Immature natural killer cell (primary cell): ENCODE measurements around the gene BICC1. TPM values are rescaled to one million over a fixed set of nuclear protein-coding genes. Genes with fewer than 3 reads are reported as not detected.
A peak's percentile ranks its signal among the peaks of the same experiment; 100 is the strongest.
"Not testable (repeated sequence)": the region's sequence is repeated elsewhere in the genome, so short reads cannot be mapped to it uniquely, and the experiment has no call there.

ENCODE experiments used
- DNase-seq, 3 donors: peaks; one replicate each; pipeline ENCODE4 v3.0.0; 2022; ENCODE audit warnings: mixed read lengths in 1 of 3
- H3K27ac Mint-ChIP-seq, 6 donors: one replicate each; pipeline ENCODE4 v1.8.0; 2020; ENCODE audit warnings: mixed read lengths in 6 of 6, mild to moderate bottlenecking in 5 of 6, inconsistent platforms in 4 of 6, moderate library complexity in 3 of 6
- H3K27me3 Mint-ChIP-seq, 3 donors: one replicate each; pipeline ENCODE4 v1.8.0; 2020 to 2021; ENCODE audit warnings: low read depth in 3 of 3, mild to moderate bottlenecking in 3 of 3, mixed read lengths in 3 of 3, moderate library complexity in 3 of 3, inconsistent platforms in 1 of 3
- H3K36me3 Mint-ChIP-seq, 3 donors: one replicate each; pipeline ENCODE4 v1.8.0; 2020; ENCODE audit warnings: mixed read lengths in 3 of 3, inconsistent platforms in 2 of 3, mild to moderate bottlenecking in 2 of 3
- H3K4me1 Mint-ChIP-seq, 2 donors: one replicate each; pipeline ENCODE4 v1.8.0; 2020; ENCODE audit warnings: inconsistent platforms in 2 of 2, mild to moderate bottlenecking in 2 of 2, mixed read lengths in 2 of 2, moderate library complexity in 1 of 2
- H3K4me3 Mint-ChIP-seq, 5 donors: one replicate each; pipeline ENCODE4 v1.8.0; 2020; ENCODE audit warnings: mild to moderate bottlenecking in 5 of 5, mixed read lengths in 5 of 5, inconsistent platforms in 3 of 5, moderate library complexity in 3 of 5
- H3K9me3 Mint-ChIP-seq, 6 donors: one replicate each; pipeline ENCODE4 v1.8.0; 2020; ENCODE audit warnings: mild to moderate bottlenecking in 6 of 6, mixed read lengths in 6 of 6, inconsistent platforms in 4 of 6, moderate library complexity in 3 of 6
- polyA plus RNA-seq, 3 donors: library from polyadenylated mRNA; unstranded; fragments of 300-500 nt; fragmentation: Illumina TruSeq; gene quantifications; one replicate each; pipeline ENCODE4 v1.2.3, GENCODE V29; 2021

BICC1 gene
- polyA plus RNA-seq, 3 donors from 2014 or later, result 0.08 to 0.11 TPM; not detected in 1

- Mint-ChIP-seq H3K4me1 (peaks cover 0 to 3% of the 10 kb centered on the region in 2 donors), H3K9me3 (peaks cover 0 to 10% (median 3%) of the 10 kb centered on the region in 6 donors)
These were observed 72.8 kb downstream of the BICC1 start for GRCh38 chr10:58585435-58585834.

GRCh38 chr10:58586282-58587245, 73.9 kb downstream of the BICC1 start:
- Mint-ChIP-seq H3K36me3 (no peaks in the 10 kb centered on the region), H3K4me1 (peaks cover 0 to 3% of the 10 kb centered on the region in 2 donors), H3K4me3 (no peak overlapping the region), H3K27me3 (peaks cover 0 to 2% (median 0%) of the 10 kb centered on the region in 3 donors), H3K9me3 (peaks cover 0 to 10% (median 3%) of the 10 kb centered on the region in 6 donors), H3K27ac (no peak overlapping the region)
- no peak for DNase-seq

More at GRCh38 chr10:58585435-58585834, 72.8 kb downstream of the BICC1 start:
- Mint-ChIP-seq H3K27me3 (peaks cover 0 to 2% (median 0%) of the 10 kb centered on the region in 3 donors), H3K4me3 (no peak overlapping the region), H3K27ac (no peak overlapping the region), H3K36me3 (no peaks in the 10 kb centered on the region)
- DNase-seq, result no peak

- no peak overlapping the region for H3K27ac Mint-ChIP-seq
These were observed 75.0 kb downstream of the BICC1 start for GRCh38 chr10:58587676-58588075.

GRCh38 chr10:58588673-58589265, 76.1 kb downstream of the BICC1 start:
- H3K27me3 Mint-ChIP-seq, result no peaks in the 10 kb centered on the region

More at GRCh38 chr10:58587676-58588075, 75.0 kb downstream of the BICC1 start:
- DNase-seq, result no peak
- peaks cover 0 to 10% (median 2%) of the 10 kb centered on the region in 6 donors for H3K9me3 Mint-ChIP-seq
- H3K36me3 Mint-ChIP-seq, result no peaks in the 10 kb centered on the region
- H3K4me3 Mint-ChIP-seq, result no peak overlapping the region
- peaks cover 0 to 3% of the 10 kb centered on the region in 2 donors for H3K4me1 Mint-ChIP-seq
- H3K27me3 Mint-ChIP-seq, result no peaks in the 10 kb centered on the region

GRCh38 chr10:58590152-58590840, 77.6 kb downstream of the BICC1 start:
- H3K27me3 Mint-ChIP-seq, result peaks cover 0 to 2% (median 0%) of the 10 kb centered on the region in 3 donors
- no peaks in the 10 kb centered on the region for H3K36me3 Mint-ChIP-seq
- no peak overlapping the region for H3K4me3 Mint-ChIP-seq
- no peak for DNase-seq
- peaks cover 0 to 3% of the 10 kb centered on the region in 2 donors for H3K4me1 Mint-ChIP-seq
- H3K27ac Mint-ChIP-seq, result no peak overlapping the region
- peaks cover 0 to 5% (median 0%) of the 10 kb centered on the region in 6 donors for H3K9me3 Mint-ChIP-seq

More at GRCh38 chr10:58588673-58589265, 76.1 kb downstream of the BICC1 start:
- no peak overlapping the region for H3K27ac Mint-ChIP-seq
- H3K4me3 Mint-ChIP-seq, result no peak overlapping the region
- H3K4me1 Mint-ChIP-seq, result peaks cover 0 to 3% of the 10 kb centered on the region in 2 donors
- H3K9me3 Mint-ChIP-seq, result peaks cover 0 to 10% (median 2%) of the 10 kb centered on the region in 6 donors
- H3K36me3 Mint-ChIP-seq, result no peaks in the 10 kb centered on the region
- no peak for DNase-seq

- Mint-ChIP-seq H3K4me3 (no peak overlapping the region), H3K27me3 (peaks cover 0 to 2% (median 0%) of the 10 kb centered on the region in 3 donors), H3K4me1 (peaks cover 0 to 2% of the 10 kb centered on the region in 2 donors), H3K36me3 (no peaks in the 10 kb centered on the region), H3K27ac (no peak overlapping the region), H3K9me3 (peaks cover 0 to 10% (median under 1%) of the 10 kb centered on the region in 6 donors)
- no peak for DNase-seq
These were observed 78.3 kb downstream of the BICC1 start for GRCh38 chr10:58590924-58591323.

GRCh38 chr10:58593008-58593407, 80.3 kb downstream of the BICC1 start:
- Mint-ChIP-seq H3K27me3 (peaks cover 0 to 2% (median 0%) of the 10 kb centered on the region in 3 donors), H3K36me3 (no peaks in the 10 kb centered on the region), H3K9me3 (peaks cover 0 to 10% (median 7%) of the 10 kb centered on the region in 6 donors), H3K4me1 (no peaks in the 10 kb centered on the region), H3K4me3 (peak overlapping the region in 1 of 5 donors; percentile 20), H3K27ac (no peak overlapping the region)
- no peak for DNase-seq

- not testable (repeated sequence) for H3K27ac Mint-ChIP-seq, H3K36me3 Mint-ChIP-seq, H3K4me3 Mint-ChIP-seq, H3K4me1 Mint-ChIP-seq, DNase-seq, H3K27me3 Mint-ChIP-seq
- H3K9me3 Mint-ChIP-seq, result peaks cover 5 to 12% (median 7%) of the 10 kb centered on the region in 6 donors
These were observed 84.5 kb downstream of the BICC1 start for GRCh38 chr10:58597211-58597610.

- no peaks in the 10 kb centered on the region for H3K27me3 Mint-ChIP-seq
- no peak overlapping the region for H3K27ac Mint-ChIP-seq
- no peaks in the 10 kb centered on the region for H3K36me3 Mint-ChIP-seq
- no peaks in the 10 kb centered on the region for H3K4me1 Mint-ChIP-seq
- H3K9me3 Mint-ChIP-seq, result peaks cover 5 to 12% (median 7%) of the 10 kb centered on the region in 6 donors
- DNase-seq, result no peak
- H3K4me3 Mint-ChIP-seq, result no peak overlapping the region
These were observed 87.4 kb downstream of the BICC1 start for GRCh38 chr10:58599927-58600553.

- H3K4me3 Mint-ChIP-seq, result no peak overlapping the region
- H3K9me3 Mint-ChIP-seq, result peaks cover 0 to 6% (median under 1%) of the 10 kb centered on the region in 6 donors
- H3K27ac Mint-ChIP-seq, result no peak overlapping the region
- H3K27me3 Mint-ChIP-seq, result peaks cover 0 to 3% (median 2%) of the 10 kb centered on the region in 3 donors
- DNase-seq, result no peak
- no peaks in the 10 kb centered on the region for H3K4me1 Mint-ChIP-seq
- H3K36me3 Mint-ChIP-seq, result no peaks in the 10 kb centered on the region
These were observed 95.7 kb downstream of the BICC1 start for GRCh38 chr10:58608351-58608750.

- Mint-ChIP-seq H3K36me3 (no peaks in the 10 kb centered on the region), H3K4me3 (no peak overlapping the region), H3K27me3 (peaks cover 0 to 3% (median 2%) of the 10 kb centered on the region in 3 donors), H3K4me1 (no peaks in the 10 kb centered on the region), H3K27ac (no peak overlapping the region), H3K9me3 (peaks cover 0 to 6% (median under 1%) of the 10 kb centered on the region in 6 donors)
- DNase-seq, result no peak
These were observed 96.3 kb downstream of the BICC1 start for GRCh38 chr10:58608826-58609531.

GRCh38 chr10:58609532-58610150, 97.0 kb downstream of the BICC1 start:
- no peak for DNase-seq
- H3K36me3 Mint-ChIP-seq, result no peaks in the 10 kb centered on the region
- no peak overlapping the region for H3K27ac Mint-ChIP-seq
- H3K9me3 Mint-ChIP-seq, result peaks cover 0 to 6% (median under 1%) of the 10 kb centered on the region in 6 donors
- peaks cover 0 to 3% (median 2%) of the 10 kb centered on the region in 3 donors for H3K27me3 Mint-ChIP-seq
- H3K4me3 Mint-ChIP-seq, result no peak overlapping the region
- no peaks in the 10 kb centered on the region for H3K4me1 Mint-ChIP-seq
